Endothelial cell of umbilical vein (primary cell): ENCODE measurements around the gene ZFPM1. TPM values are rescaled to one million over a fixed set of nuclear protein-coding genes. Genes with fewer than 3 reads are reported as not detected.
"Not testable (repeated sequence)": the region's sequence is repeated elsewhere in the genome, so short reads cannot be mapped to it uniquely, and the experiment has no call there.

ENCODE experiments used
- BruUV-seq: library from RNA; stranded (reverse); fragments of 400-500 nt; replicated peaks from 2 replicates; lab custom pipeline; 2021; lab: Mats Ljungman, UMichigan
- CTCF ChIA-PET: fragments of 300-600, 350-600 bp; sonication (Branson Sonifier 250); formaldehyde crosslinking; loops from one replicate; lab custom pipeline; 2021; ENCODE audit warnings: antibody characterized with exemption, inconsistent platforms; lab: Charles Lee
- POLR2A ChIA-PET: fragments of 300-600, 350-600 bp; sonication (Branson Sonifier 250); formaldehyde crosslinking; loops from one replicate; lab custom pipeline; 2021; ENCODE audit warnings: antibody characterized with exemption, inconsistent platforms; lab: Charles Lee
- DNase-seq: peaks from one replicate; pipeline ENCODE4 v3.0.0-alpha.2; 2011; ENCODE audit warnings: low read depth, low spot score
- FAIRE-seq: peaks from 2 replicates; lab custom pipeline; 2011; peaks lifted over from hg19 to GRCh38; lab: Jason Lieb, UNC
- H2AFZ ChIP-seq: 2 replicates; pipeline ENCODE4 v1.6.0; 2012; ENCODE audit warnings: low read depth, low read length, control low read depth, inconsistent platforms
- H3K27ac ChIP-seq: 2 replicates; pipeline ENCODE4 v1.5.1; 2011; ENCODE audit warnings: low read depth, mild to moderate bottlenecking, control low read depth, low read length, moderate library complexity; ENCODE audit not compliant: insufficient read depth
- H3K27me3 ChIP-seq, 2 experiments: 2 replicates each; pipeline versions ENCODE4 v1.6.0 to v1.6.1; 2011; ENCODE audit warnings: low read length in 2 of 2, mixed read lengths in 1 of 2; ENCODE audit not compliant: control insufficient read depth in 2 of 2, insufficient read depth in 2 of 2
- H3K36me3 ChIP-seq, 2 experiments: 2 replicates in 1 of 2; 3 replicates in 1 of 2; pipeline ENCODE4 v1.5.1; 2011; ENCODE audit warnings: low read length in 2 of 2, mild to moderate bottlenecking in 1 of 2, moderate library complexity in 1 of 2; ENCODE audit not compliant: control insufficient read depth in 2 of 2, insufficient read depth in 2 of 2; ENCODE audit errors: extremely low read depth in 1 of 2
- H3K4me1 ChIP-seq: 3 replicates; pipeline ENCODE4 v1.5.1; 2011; ENCODE audit warnings: mild to moderate bottlenecking, low read length; ENCODE audit not compliant: control insufficient read depth, insufficient read depth; ENCODE audit errors: extremely low read depth
- H3K4me2 ChIP-seq: 2 replicates; pipeline ENCODE4 v1.6.1; 2011; ENCODE audit warnings: low read length, control low read depth, mixed read lengths; ENCODE audit not compliant: insufficient read depth
- H3K4me3 ChIP-seq, 3 experiments: fragments of 200-600 bp in 1 of 3; sonication (generic), shearing (Covaris generic) in 1 of 3; replicated peaks in 1 of 3; 2 replicates each; pipeline ENCODE4 v1.5.1; 2011 to 2016; ENCODE audit warnings: control low read depth in 3 of 3, low read length in 3 of 3, mild to moderate bottlenecking in 2 of 3, inconsistent platforms in 1 of 3, low read depth in 1 of 3, moderate library complexity in 1 of 3; ENCODE audit not compliant: insufficient read depth in 1 of 3
- H3K79me2 ChIP-seq: 2 replicates; pipeline ENCODE4 v1.6.0; 2012; ENCODE audit warnings: low read length, inconsistent platforms; ENCODE audit not compliant: control insufficient read depth, insufficient read depth
- H3K9ac ChIP-seq: replicated peaks from 2 replicates; pipeline ENCODE3; 2011; ENCODE audit warnings: low read length, control low read depth; ENCODE audit not compliant: insufficient read depth; ENCODE audit errors: extremely low read depth
- H3K9me1 ChIP-seq: replicated peaks from 3 replicates; pipeline ENCODE4 v1.6.0; 2011; ENCODE audit warnings: mild to moderate bottlenecking, low read length; ENCODE audit not compliant: control insufficient read depth, insufficient read depth; ENCODE audit errors: extremely low read depth
- H3K9me3 ChIP-seq: replicated peaks from 2 replicates; pipeline ENCODE4 v1.5.1; 2012; ENCODE audit warnings: low read length, inconsistent platforms; ENCODE audit not compliant: control insufficient read depth, insufficient read depth
- H4K20me1 ChIP-seq: replicated peaks from 2 replicates; pipeline ENCODE3; 2011; ENCODE audit warnings: mild to moderate bottlenecking, low read length; ENCODE audit not compliant: control insufficient read depth, insufficient read depth; ENCODE audit errors: extremely low read depth
- CTCF ChIP-seq, 2 donors: IDR thresholded peaks; 1 replicate in 1 of 2; 2 replicates in 1 of 2; pipeline ENCODE4 v1.5.1; 2011; ENCODE audit warnings: low read length in 2 of 2, mild to moderate bottlenecking in 2 of 2, moderate library complexity in 2 of 2, control low read depth in 1 of 2, inconsistent platforms in 1 of 2, low read depth in 1 of 2; ENCODE audit not compliant: insufficient read depth in 1 of 2; ENCODE audit errors: extremely low read depth in 1 of 2
- EZH2 ChIP-seq: IDR thresholded peaks from 2 replicates; pipeline ENCODE4 v1.6.1; 2012; ENCODE audit warnings: borderline replicate concordance, low read depth, mild to moderate bottlenecking, moderate library complexity, low read length, inconsistent platforms; ENCODE audit not compliant: severe bottlenecking
- FOS ChIP-seq: IDR thresholded peaks from 2 replicates; pipeline ENCODE4 v1.6.1; 2011; ENCODE audit warnings: mild to moderate bottlenecking, low read length, moderate library complexity, borderline replicate concordance; ENCODE audit not compliant: insufficient read depth
- GATA2 ChIP-seq: IDR thresholded peaks from 2 replicates; pipeline ENCODE4 v1.7.0; 2011; ENCODE audit warnings: low read depth, mild to moderate bottlenecking, moderate library complexity, mixed read lengths, low read length; ENCODE audit not compliant: insufficient read length, insufficient read depth
- JUN ChIP-seq: IDR thresholded peaks from 2 replicates; pipeline ENCODE4 v1.6.1; 2011; ENCODE audit warnings: borderline replicate concordance, low read depth; ENCODE audit not compliant: insufficient read length, insufficient read depth
- MYC ChIP-seq: IDR thresholded peaks from one replicate; pipeline ENCODE4 v1.6.1; 2011; ENCODE audit warnings: mild to moderate bottlenecking, low read depth, low read length
- POLR2A ChIP-seq: IDR thresholded peaks from 2 replicates; pipeline ENCODE4 v1.6.1; 2012; ENCODE audit warnings: low read depth, mild to moderate bottlenecking, control low read depth, low read length
- POLR2AphosphoS5 ChIP-seq: IDR thresholded peaks from 2 replicates; pipeline ENCODE4 v1.6.1; 2012; ENCODE audit warnings: low read depth, mild to moderate bottlenecking, control low read depth, low read length, moderate library complexity; ENCODE audit not compliant: insufficient read depth
- dilution Hi-C: fragments of 300-500 bp; cut with MboI; formaldehyde crosslinking; loops from one replicate; pipeline ENCODE4 v1.15.0; 2019; ENCODE audit warnings: low sequenced_read_pairs; ENCODE audit not compliant: extremely low pct_ligation_motif_present
- intact Hi-C: fragments of 100-400 bp; cut with micrococcal nuclease; formaldehyde crosslinking; loops from one replicate; pipeline ENCODE4 v1.10.0; 2022
- polyA plus RNA-seq, 4 experiments: library from polyadenylated mRNA; depleted of rRNA in 3 of 4; stranded (reverse) in 3 of 4; unstranded in 1 of 4; fragments of >200 nt; gene quantifications; 2 replicates each; pipeline versions ENCODE4 v1.2.1 to v1.2.3, GENCODE V29; 2011 to 2012; ENCODE audit warnings: missing spikeins in 1 of 4
- total RNA-seq: library from RNA; stranded (reverse); gene quantifications from 2 replicates; pipeline ENCODE4 v1.2.3, GENCODE V29; 2021
- TF ChIP-seq, protein P1 (sequence below): IDR thresholded peaks from 2 replicates; pipeline ENCODE4 v1.6.1; 2011; ENCODE audit not compliant: insufficient read depth, insufficient read length

ZFPM1 gene
- total and polyA plus RNA-seq, 2 donors (not counting 3 experiments of a cell fraction or from before 2014, with no cell fraction given) = 0.37 to 7.5 TPM

DNA sequence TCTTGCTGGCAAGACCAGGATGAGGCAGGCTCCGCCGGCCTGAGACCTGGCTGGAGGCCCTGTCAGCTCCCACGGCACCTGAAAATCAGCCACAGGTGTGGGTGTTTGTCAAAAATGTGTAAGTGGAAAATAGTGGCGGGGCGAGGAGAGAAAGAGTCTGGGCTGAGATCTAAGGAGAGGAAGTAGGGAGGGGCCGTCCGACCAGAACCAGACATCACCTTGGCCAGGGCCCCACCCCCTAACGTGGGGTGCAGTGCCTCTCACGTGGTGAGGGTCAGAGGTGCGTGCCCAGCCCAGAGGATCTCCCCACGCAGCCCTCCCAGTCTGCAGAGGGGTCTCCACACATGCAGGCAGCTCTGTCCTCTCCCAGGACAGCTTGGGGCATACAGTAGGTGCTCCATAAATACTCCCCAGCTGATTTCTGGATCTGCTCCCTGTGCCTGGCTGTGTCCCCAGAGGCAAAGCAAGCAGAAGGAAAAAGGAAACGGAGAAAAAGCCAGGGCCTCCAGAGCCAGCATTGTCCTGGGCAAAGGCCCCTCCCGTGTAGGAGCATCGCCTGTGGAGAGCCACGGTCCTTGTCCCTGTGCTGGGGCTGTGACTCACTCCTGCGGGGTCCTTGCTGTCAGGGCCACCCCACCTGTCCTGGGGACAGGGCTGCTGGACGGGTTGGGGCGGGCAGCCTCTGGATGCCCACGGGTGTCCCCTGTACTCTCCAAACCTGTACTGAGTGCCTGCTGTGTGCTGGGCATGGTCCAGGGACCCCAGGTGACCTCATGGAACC lies 16.7 kb downstream of the ZFPM1 start:
- DNase-seq = no peak
- Histone ChIP-seq H3K27me3 (no peaks in the 10 kb centered on the region), H3K36me3 (no peaks in the 10 kb centered on the region), H3K9me1 (no peaks in the 10 kb centered on the region), H4K20me1 (no peaks in the 10 kb centered on the region), H3K27ac (no peak overlapping the region), H3K9me3 (no peaks in the 10 kb centered on the region), H3K9ac (no peak overlapping the region), H3K79me2 (peaks cover 6% of the 10 kb centered on the region), H2AFZ (no peak overlapping the region), H3K4me3 (no peak overlapping the region), H3K4me2 (no peak overlapping the region), H3K4me1 (peaks cover 18% of the 10 kb centered on the region)
- BruUV-seq = no TSS peak
- dilution Hi-C loops (no loop called here), intact Hi-C loops (no loop called here)
- POLR2A ChIA-PET = no interaction called here
- no peak for TF ChIP-seq POLR2A
- no peak for TF ChIP-seq EZH2
- TF ChIP-seq, protein P1, sequence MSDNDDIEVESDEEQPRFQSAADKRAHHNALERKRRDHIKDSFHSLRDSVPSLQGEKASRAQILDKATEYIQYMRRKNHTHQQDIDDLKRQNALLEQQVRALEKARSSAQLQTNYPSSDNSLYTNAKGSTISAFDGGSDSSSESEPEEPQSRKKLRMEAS = no peak
- TF ChIP-seq CTCF (IDR thresholded peaks at IDR 0.05; ENCODE audit: extremely low read depth in 1 of 2, insufficient read depth in 1 of 2, low read depth in 1 of 2, low read length in 2 of 2) = no peak
- TF ChIP-seq GATA2 = no peak
- no peak for TF ChIP-seq JUN
- TF ChIP-seq MYC = no peak
- no peak for TF ChIP-seq POLR2AphosphoS5
- no peak for TF ChIP-seq FOS
- FAIRE-seq = no peak
- CTCF ChIA-PET = no interaction called here

GRCh38 chr16:88470396-88470680 lies 17.3 kb downstream of the ZFPM1 start:
- H4K20me1 ChIP-seq, dilution Hi-C loops: not testable (repeated sequence)

DNA sequence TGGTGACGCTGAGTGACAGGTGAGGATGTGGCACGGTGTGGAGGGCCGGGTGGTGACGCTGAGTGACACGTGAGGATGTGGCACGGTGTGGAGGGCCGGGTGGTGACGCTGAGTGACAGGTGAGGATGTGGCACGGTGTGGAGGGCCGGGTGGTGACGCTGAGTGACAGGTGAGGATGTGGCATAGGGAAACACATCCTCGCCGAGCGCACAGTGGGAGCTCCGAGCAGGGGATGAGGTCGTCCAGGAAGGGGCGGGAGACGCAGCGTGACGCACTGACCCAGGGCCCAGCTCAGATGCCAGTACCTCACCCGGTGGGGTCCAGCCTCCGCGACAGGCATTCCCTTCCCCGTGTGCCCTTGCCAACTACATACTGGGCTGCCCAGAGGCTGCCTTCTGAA lies 17.6 kb downstream of the ZFPM1 start:
- H3K9ac ChIP-seq, FAIRE-seq, H2AFZ ChIP-seq, intact Hi-C loops, POLR2A ChIA-PET, dilution Hi-C loops, H3K36me3 ChIP-seq, H3K4me3 ChIP-seq, DNase-seq, CTCF ChIA-PET, BruUV-seq, H3K9me3 ChIP-seq, H3K27me3 ChIP-seq, H3K79me2 ChIP-seq, H3K4me2 ChIP-seq, H3K27ac ChIP-seq, H3K9me1 ChIP-seq, H4K20me1 ChIP-seq: not testable (repeated sequence)
- H3K4me1 ChIP-seq = peaks cover 11% of the 10 kb centered on the region

More at GRCh38 chr16:88470396-88470680, 17.3 kb downstream of the ZFPM1 start:
- H3K4me2 ChIP-seq, H3K79me2 ChIP-seq, H3K9me3 ChIP-seq, FAIRE-seq, H3K27ac ChIP-seq, H2AFZ ChIP-seq, CTCF ChIA-PET, H3K36me3 ChIP-seq, H3K9ac ChIP-seq, POLR2A ChIA-PET, intact Hi-C loops, H3K4me3 ChIP-seq, H3K9me1 ChIP-seq, BruUV-seq, H3K27me3 ChIP-seq, DNase-seq: not testable (repeated sequence)
- H3K4me1 ChIP-seq = peaks cover 14% of the 10 kb centered on the region
